Fibroblast of lung (primary cell): ENCODE data around the gene MANEAL. TPM values are rescaled to one million over a fixed set of nuclear protein-coding genes. Genes with fewer than 3 reads are reported as not detected.

ENCODE experiments used
- DNase-seq, 2 donors: peaks; one replicate each; pipeline versions ENCODE4 v3.0.0 to v3.0.0-alpha.2; 2010; ENCODE audit warnings: low read depth in 2 of 2
- H2AFZ ChIP-seq: 2 replicates; pipeline ENCODE4 v1.5.1; 2012; ENCODE audit warnings: low read length, control low read depth, inconsistent platforms
- H3K27ac ChIP-seq: 2 replicates; pipeline ENCODE4 v1.5.1; 2011; ENCODE audit warnings: low read length, control low read depth; ENCODE audit not compliant: insufficient read depth
- H3K27me3 ChIP-seq: 2 replicates; pipeline ENCODE4 v1.5.1; 2011; ENCODE audit warnings: mild to moderate bottlenecking, low read length; ENCODE audit not compliant: control insufficient read depth, insufficient read depth
- H3K36me3 ChIP-seq: 2 replicates; pipeline ENCODE4 v1.5.1; 2011; ENCODE audit warnings: low read length; ENCODE audit not compliant: control insufficient read depth, insufficient read depth
- H3K4me1 ChIP-seq: 2 replicates; pipeline ENCODE4 v1.5.1; 2011; ENCODE audit warnings: low read length; ENCODE audit not compliant: control insufficient read depth, insufficient read depth; ENCODE audit errors: extremely low read depth
- H3K4me2 ChIP-seq: 2 replicates; pipeline ENCODE4 v1.5.1; 2011; ENCODE audit warnings: low read length, control low read depth; ENCODE audit not compliant: insufficient read depth; ENCODE audit errors: extremely low read depth
- H3K4me3 ChIP-seq, 4 experiments: fragments of 200-600 bp in 1 of 4; sonication (generic) in 1 of 4; replicated peaks in 1 of 4; 2 replicates each; pipeline ENCODE4 v1.5.1; 2011 to 2016; ENCODE audit warnings: low read length in 4 of 4, low read depth in 3 of 4, mild to moderate bottlenecking in 3 of 4, control low read depth in 2 of 4, inconsistent platforms in 1 of 4, mixed read lengths in 1 of 4; ENCODE audit not compliant: insufficient read depth in 1 of 4; ENCODE audit errors: control extremely low read depth in 1 of 4
- H3K79me2 ChIP-seq: 2 replicates; pipeline ENCODE4 v1.5.1; 2012; ENCODE audit warnings: mild to moderate bottlenecking, low read length, inconsistent platforms; ENCODE audit not compliant: control insufficient read depth, insufficient read depth
- H3K9ac ChIP-seq: 2 replicates; pipeline ENCODE4 v1.5.1; 2011; ENCODE audit warnings: mild to moderate bottlenecking, low read length, control low read depth; ENCODE audit not compliant: insufficient read depth
- H3K9me3 ChIP-seq: 2 replicates; pipeline ENCODE4 v1.5.1; 2012; ENCODE audit warnings: low read depth, low read length; ENCODE audit not compliant: control insufficient read depth, insufficient read depth
- H4K20me1 ChIP-seq: 2 replicates; pipeline ENCODE4 v1.5.1; 2011; ENCODE audit warnings: low read length; ENCODE audit not compliant: control insufficient read depth, insufficient read depth; ENCODE audit errors: extremely low read depth
- CTCF ChIP-seq, 2 donors: IDR thresholded peaks in 1 of 2; conservative IDR thresholded peaks in 1 of 2; 1 replicate in 1 of 2; 2 replicates in 1 of 2; pipeline ENCODE4 v1.5.1; 2011 to 2012; ENCODE audit warnings: low read length in 2 of 2, control low read depth in 1 of 2, inconsistent platforms in 1 of 2, low read depth in 1 of 2, mild to moderate bottlenecking in 1 of 2
- EZH2 ChIP-seq: IDR thresholded peaks from 2 replicates; pipeline ENCODE4 v1.5.1; 2012; ENCODE audit warnings: low read length, control low read depth, mild to moderate bottlenecking; ENCODE audit errors: missing control alignments
- polyA plus RNA-seq, 2 donors: library from polyadenylated mRNA; depleted of rRNA in 1 of 2; stranded (reverse) in 1 of 2; unstranded in 1 of 2; fragments of >200 nt; gene quantifications; 2 replicates each; pipeline ENCODE4 v1.2.1, GENCODE V29; 2011 to 2012; ENCODE audit warnings: missing spikeins in 1 of 2
- total RNA-seq: library from RNA; depleted of rRNA; stranded (reverse); fragments of >200 nt; gene quantifications from 2 replicates; pipeline ENCODE4 v1.2.1, GENCODE V29; 2014

MANEAL gene
- total and polyA plus RNA-seq, 2 donors (not counting 1 experiment from before 2014, with no cell fraction given) = 0.50 to 0.79 TPM

- TF ChIP-seq EZH2 (peak; percentile 45), CTCF (conservative IDR thresholded peaks at IDR 0.05 in 1 of 2, IDR thresholded peaks at IDR 0.05 in 1 of 2; ENCODE audit: low read depth in 1 of 2, low read length in 2 of 2) (no peak)
- Histone ChIP-seq H3K9me3 (no peaks in the 10 kb centered on the region), H3K4me1 (no peaks in the 10 kb centered on the region), H3K4me3 (no peak overlapping the region), H4K20me1 (no peaks in the 10 kb centered on the region), H3K36me3 (no peaks in the 10 kb centered on the region), H3K27ac (no peak overlapping the region), H2AFZ (no peak overlapping the region), H3K4me2 (no peak overlapping the region), H3K9ac (no peak overlapping the region), H3K27me3 (peaks cover 21% of the 10 kb centered on the region), H3K79me2 (no peaks in the 10 kb centered on the region)
- DNase-seq = peak; percentile 30 to 39
Measured at GRCh38 chr1:37764414-37764825, 29.2 kb upstream of the MANEAL start.

- Histone ChIP-seq H3K9ac (no peak within 1 kb of the TSS), H3K27me3 (peaks cover 21% of the 10 kb centered on the region)
Measured at GRCh38 chr1:37764888-37765441, 28.7 kb upstream of the MANEAL start, which contains the start of gene EPHA10. Gene EPHA10 (minus strand): TSS chr1:37765120. CDS start chr1:37765066, 54 bp downstream.

More at GRCh38 chr1:37764888-37765441, 28.7 kb upstream of the MANEAL start, which contains the start of gene EPHA10:
- Histone ChIP-seq H3K4me2 (no peak within 1 kb of the TSS), H3K79me2 (no peaks in the 10 kb centered on the region), H3K4me3 (no peak within 1 kb of the TSS), H3K9me3 (no peaks in the 10 kb centered on the region), H3K27ac (no peak within 1 kb of the TSS), H4K20me1 (no peaks in the 10 kb centered on the region), H2AFZ (no peak within 1 kb of the TSS), H3K4me1 (no peaks in the 10 kb centered on the region), H3K36me3 (no peaks in the 10 kb centered on the region)
- TF ChIP-seq CTCF (conservative IDR thresholded peaks at IDR 0.05 in 1 of 2, IDR thresholded peaks at IDR 0.05 in 1 of 2; ENCODE audit: low read depth in 1 of 2, low read length in 2 of 2) (no peak), EZH2 (no peak)
- no peak for DNase-seq
